Measurements from ENCODE around the gene MDFIC. TPM values are rescaled to one million over a fixed set of nuclear protein-coding genes. Genes with fewer than 3 reads are reported as not detected.
A peak's percentile ranks its signal among the peaks of the same experiment; 100 is the strongest.

Gene MDFIC
- total RNA-seq, 2 experiments from 2014 or later = 63.6 to 69.8 TPM

DNA sequence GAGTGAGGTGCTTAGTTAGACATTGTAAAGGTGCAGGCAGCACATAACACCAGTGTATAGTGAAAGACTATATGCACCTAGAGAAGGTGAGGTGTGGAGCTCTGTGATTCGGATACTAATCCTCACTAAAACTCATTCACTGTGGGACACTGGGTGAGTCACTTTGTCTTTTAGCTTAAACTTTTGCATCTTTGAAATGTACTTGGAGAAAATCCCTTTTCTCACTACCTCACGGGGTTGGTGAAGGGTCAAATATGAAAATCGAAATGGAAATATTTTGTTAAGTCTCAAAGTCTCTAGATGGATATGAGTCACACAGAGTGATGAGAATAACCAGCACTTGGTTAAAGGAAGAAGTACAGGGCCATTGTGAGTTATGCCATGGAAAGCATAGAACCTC lies 38.0 kb downstream of the MDFIC start:
- CTCF ChIA-PET = no interaction called here
- Mint-ChIP-seq H3K4me1 (ENCODE audit: low read depth) (peaks cover 28% of the 10 kb centered on the region), H3K27me3 (ENCODE audit: low read depth) (no peaks in the 10 kb centered on the region), H3K36me3 (ENCODE audit: low read depth) (peaks cover 46% of the 10 kb centered on the region), H3K4me3 (no peak overlapping the region), H3K9me3 (ENCODE audit: insufficient read depth) (no peaks in the 10 kb centered on the region), H3K27ac (no peak overlapping the region)
- no peak for DNase-seq
- POLR2A ChIA-PET = no interaction called here
- no peak for ATAC-seq

DNA sequence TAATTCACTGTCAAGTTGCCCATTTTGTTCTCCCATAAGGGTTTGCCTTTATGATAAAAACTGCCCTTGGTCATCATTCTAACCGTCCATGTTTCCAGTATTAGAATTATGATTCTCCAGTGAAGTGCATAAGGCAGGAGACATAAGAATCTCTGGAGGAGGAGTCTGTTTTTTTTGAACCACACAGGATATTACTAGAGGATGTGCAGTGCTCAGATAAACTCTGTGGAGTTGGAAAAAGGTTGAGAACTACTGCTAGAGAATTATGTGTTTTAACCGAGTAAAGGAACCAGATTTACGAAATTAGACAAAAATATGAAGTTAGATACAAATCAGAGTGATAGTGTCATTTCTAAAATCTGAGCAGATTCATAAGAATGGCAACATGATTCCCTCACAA lies 40.5 kb downstream of the MDFIC start:
- no peak for DNase-seq
- Mint-ChIP-seq H3K27ac (no peak overlapping the region), H3K27me3 (ENCODE audit: low read depth) (no peaks in the 10 kb centered on the region), H3K4me3 (no peak overlapping the region), H3K4me1 (ENCODE audit: low read depth) (peaks cover 33% of the 10 kb centered on the region), H3K36me3 (ENCODE audit: low read depth) (peaks cover 50% of the 10 kb centered on the region), H3K9me3 (ENCODE audit: insufficient read depth) (no peaks in the 10 kb centered on the region)
- CTCF ChIA-PET = no interaction called here
- ATAC-seq = no peak
- POLR2A ChIA-PET = no interaction called here

DNA sequence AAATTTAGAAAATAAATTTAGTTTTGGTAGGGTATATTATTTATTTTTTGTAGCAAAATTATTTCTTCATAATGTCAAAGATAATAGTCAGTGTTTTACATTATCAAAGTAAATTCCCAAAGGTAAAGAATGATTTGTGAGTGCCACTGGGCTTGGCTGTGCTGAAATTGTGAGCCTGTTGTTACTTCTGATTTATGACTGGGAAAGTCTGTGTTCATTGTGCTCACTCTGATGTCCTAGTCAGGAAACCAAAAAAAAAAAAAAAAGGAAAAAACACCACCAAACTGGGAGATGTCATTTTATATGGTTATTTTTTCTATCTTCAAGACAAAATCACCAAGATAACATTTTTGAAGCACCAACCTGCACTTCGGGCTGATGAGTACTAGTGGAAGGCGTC lies 44.3 kb downstream of the MDFIC start:
- peaks cover 54% of the 10 kb centered on the region for H3K36me3 Mint-ChIP-seq (ENCODE audit: low read depth)
- DNase-seq (no peak), ATAC-seq (no peak)
- H3K27ac Mint-ChIP-seq = no peak overlapping the region
- no peaks in the 10 kb centered on the region for H3K9me3 Mint-ChIP-seq (ENCODE audit: insufficient read depth)
- no peaks in the 10 kb centered on the region for H3K27me3 Mint-ChIP-seq (ENCODE audit: low read depth)
- peaks cover 40% of the 10 kb centered on the region for H3K4me1 Mint-ChIP-seq (ENCODE audit: low read depth)
- ChIA-PET POLR2A (interaction anchor here (0.6 kb wide), 1 partner anchor 29 kb away, joined by 4 read pairs; no protein-coding TSS in a partner anchor), CTCF (no interaction called here)
- H3K4me3 Mint-ChIP-seq = no peak overlapping the region

DNA sequence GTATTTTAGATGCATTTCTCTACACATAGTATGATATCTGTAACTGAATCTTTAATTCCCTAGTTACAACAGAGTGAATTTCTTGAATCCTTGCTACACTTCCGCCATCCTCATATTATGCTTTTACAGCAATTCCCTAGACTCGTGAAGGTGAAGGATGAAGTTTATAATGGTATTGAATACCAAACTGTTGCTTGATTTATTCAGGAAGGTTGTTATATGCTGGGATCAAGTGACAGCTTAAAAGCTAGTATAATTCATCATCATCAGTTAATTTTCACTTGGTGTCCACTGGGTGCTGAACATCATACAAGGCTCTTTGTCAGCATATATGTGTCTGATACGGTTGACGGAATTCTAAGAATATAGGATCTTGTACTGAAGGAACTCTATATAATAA lies 47.2 kb downstream of the MDFIC start:
- ChIA-PET POLR2A (no interaction called here), CTCF (no interaction called here)
- Mint-ChIP-seq H3K27me3 (ENCODE audit: low read depth) (no peaks in the 10 kb centered on the region), H3K4me3 (no peak overlapping the region), H3K27ac (no peak overlapping the region), H3K4me1 (ENCODE audit: low read depth) (peaks cover 31% of the 10 kb centered on the region), H3K9me3 (ENCODE audit: insufficient read depth) (no peaks in the 10 kb centered on the region), H3K36me3 (ENCODE audit: low read depth) (peaks cover 47% of the 10 kb centered on the region)
- ATAC-seq (no peak), DNase-seq (no peak)

DNA sequence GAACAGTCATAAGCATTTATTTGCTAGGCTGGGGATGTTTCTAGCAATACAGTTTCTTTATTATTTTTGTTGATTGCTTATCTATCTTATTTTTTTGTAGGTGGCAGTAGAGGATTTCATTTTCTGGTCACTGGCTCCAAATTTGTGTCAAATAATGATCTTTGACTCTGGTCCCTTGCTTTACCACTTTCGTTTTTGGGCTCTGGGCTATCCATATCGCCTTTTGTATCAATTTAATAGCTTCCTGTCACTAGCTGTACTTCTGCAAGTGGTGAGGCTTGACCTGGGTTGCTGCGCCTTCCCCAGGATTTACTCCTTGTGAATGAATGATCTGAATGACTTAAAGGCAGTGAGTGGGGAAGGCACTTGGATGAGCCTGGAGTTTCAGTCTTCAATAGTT lies 48.4 kb downstream of the MDFIC start:
- ATAC-seq (no peak), DNase-seq (no peak)
- ChIA-PET CTCF (no interaction called here), POLR2A (no interaction called here)
- Mint-ChIP-seq H3K9me3 (ENCODE audit: insufficient read depth) (no peaks in the 10 kb centered on the region), H3K27me3 (ENCODE audit: low read depth) (no peaks in the 10 kb centered on the region), H3K27ac (peak overlapping the region; percentile 60), H3K4me3 (peak overlapping the region; percentile 22), H3K4me1 (ENCODE audit: low read depth) (peaks cover 33% of the 10 kb centered on the region), H3K36me3 (ENCODE audit: low read depth) (peaks cover 41% of the 10 kb centered on the region)

DNA sequence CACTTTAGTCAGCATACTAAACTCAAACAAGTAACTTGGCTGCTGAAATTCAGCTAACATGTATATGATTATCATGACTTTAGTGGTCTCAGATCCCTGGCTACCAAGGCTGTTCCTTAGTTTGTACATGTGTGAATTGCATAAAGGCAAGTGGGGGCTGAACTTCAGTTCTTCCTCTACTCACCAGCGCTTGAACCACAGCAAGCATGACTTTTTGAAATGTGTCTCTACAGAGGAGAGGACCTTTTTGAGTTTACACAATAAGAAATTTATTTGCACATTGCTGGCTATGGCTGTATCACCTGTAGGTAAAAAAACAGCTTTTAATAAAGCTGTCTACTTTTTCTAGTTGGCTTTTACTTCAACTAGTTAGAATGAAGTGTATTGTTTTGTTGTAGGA lies 48.8 kb downstream of the MDFIC start:
- H3K27ac Mint-ChIP-seq = no peak overlapping the region
- DNase-seq = no peak
- peaks cover 38% of the 10 kb centered on the region for H3K36me3 Mint-ChIP-seq (ENCODE audit: low read depth)
- CTCF ChIA-PET = no interaction called here
- H3K4me3 Mint-ChIP-seq = peak overlapping the region; percentile 22
- peaks cover 33% of the 10 kb centered on the region for H3K4me1 Mint-ChIP-seq (ENCODE audit: low read depth)
- no peaks in the 10 kb centered on the region for H3K9me3 Mint-ChIP-seq (ENCODE audit: insufficient read depth)
- H3K27me3 Mint-ChIP-seq (ENCODE audit: low read depth) = no peaks in the 10 kb centered on the region
- POLR2A ChIA-PET = interaction anchor here (0.7 kb wide), 1 partner anchor 19 kb away, joined by 4 read pairs; no protein-coding TSS in a partner anchor
- ATAC-seq = no peak

DNA sequence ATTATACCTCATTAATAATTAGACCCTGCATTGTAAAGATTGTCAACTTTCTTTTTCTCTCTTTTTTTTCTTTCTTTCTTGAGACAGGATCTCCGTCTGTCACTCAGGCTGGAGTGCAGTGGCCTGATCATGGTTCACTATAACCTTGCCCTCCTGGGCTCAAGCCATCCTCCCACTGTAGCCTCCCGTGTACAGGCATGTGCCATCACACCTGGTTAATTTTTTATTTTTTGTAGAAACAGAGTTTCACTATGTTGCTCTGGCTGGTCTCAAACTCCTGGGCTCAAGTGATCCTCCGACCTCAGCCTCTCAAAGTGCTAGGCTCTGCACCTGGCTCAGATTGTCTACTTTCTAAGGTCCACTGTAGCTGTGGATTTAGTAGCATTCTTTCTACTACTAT lies 50.7 kb downstream of the MDFIC start:
- peaks cover 29% of the 10 kb centered on the region for H3K36me3 Mint-ChIP-seq (ENCODE audit: low read depth)
- CTCF ChIA-PET = no interaction called here

DNA sequence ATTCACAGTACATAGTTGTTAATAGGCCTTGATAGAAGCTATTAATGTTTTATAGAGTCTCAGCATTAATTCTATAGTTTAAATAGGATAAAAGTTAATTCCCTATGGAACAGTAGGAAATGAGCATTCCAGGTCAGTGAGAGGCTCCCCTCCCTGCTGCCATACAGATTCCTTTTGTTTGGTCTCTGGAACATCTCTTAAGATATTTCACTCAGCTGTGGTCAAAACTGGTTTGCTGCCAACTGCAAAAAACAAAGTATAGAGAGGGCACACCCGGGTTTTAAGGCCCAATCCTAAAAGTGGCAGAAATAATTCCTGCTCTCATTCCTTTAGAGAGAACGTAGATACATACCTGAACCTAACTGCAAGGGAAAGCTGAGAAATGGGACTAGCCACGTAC lies 51.3 kb downstream of the MDFIC start:
- no peak overlapping the region for H3K27ac Mint-ChIP-seq
- peaks cover 24% of the 10 kb centered on the region for H3K4me1 Mint-ChIP-seq (ENCODE audit: low read depth)
- no peaks in the 10 kb centered on the region for H3K27me3 Mint-ChIP-seq (ENCODE audit: low read depth)
- CTCF ChIA-PET = no interaction called here
- no peak for DNase-seq
- no peaks in the 10 kb centered on the region for H3K9me3 Mint-ChIP-seq (ENCODE audit: insufficient read depth)
- no peak overlapping the region for H3K4me3 Mint-ChIP-seq
- POLR2A ChIA-PET = no interaction called here
- H3K36me3 Mint-ChIP-seq (ENCODE audit: low read depth) = peaks cover 27% of the 10 kb centered on the region
- no peak for ATAC-seq

More for the DNA sequence above, 50.7 kb downstream of the MDFIC start:
- Mint-ChIP-seq H3K27me3 (ENCODE audit: low read depth) (no peaks in the 10 kb centered on the region), H3K4me1 (ENCODE audit: low read depth) (peaks cover 28% of the 10 kb centered on the region), H3K27ac (no peak overlapping the region), H3K4me3 (no peak overlapping the region), H3K9me3 (ENCODE audit: insufficient read depth) (no peaks in the 10 kb centered on the region)
- DNase-seq (no peak), ATAC-seq (no peak)
- POLR2A ChIA-PET = no interaction called here

DNA sequence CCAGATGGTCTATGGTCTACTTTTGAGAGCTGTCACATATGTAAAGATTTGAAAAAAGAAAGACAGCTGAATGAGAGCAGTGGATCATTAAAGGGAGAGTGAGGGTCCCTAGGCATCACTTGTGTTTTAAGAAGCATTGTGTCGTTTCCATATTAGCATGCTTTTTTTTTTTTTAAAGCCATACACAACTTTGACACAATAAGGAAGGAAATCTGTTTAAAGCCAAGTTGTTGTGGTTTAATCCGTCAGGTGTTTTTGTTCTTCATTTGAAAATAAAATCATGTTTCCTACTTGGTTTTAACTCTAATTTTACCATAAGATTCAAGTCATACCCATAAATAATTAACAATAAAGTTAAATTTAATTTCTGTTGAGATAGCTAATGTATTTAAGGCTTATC lies 53.5 kb downstream of the MDFIC start:
- Mint-ChIP-seq H3K27ac (no peak overlapping the region), H3K4me1 (ENCODE audit: low read depth) (peaks cover 28% of the 10 kb centered on the region), H3K4me3 (no peak overlapping the region), H3K9me3 (ENCODE audit: insufficient read depth) (no peaks in the 10 kb centered on the region), H3K27me3 (ENCODE audit: low read depth) (no peaks in the 10 kb centered on the region), H3K36me3 (ENCODE audit: low read depth) (peaks cover 28% of the 10 kb centered on the region)
- DNase-seq (no peak), ATAC-seq (no peak)
- POLR2A ChIA-PET = no interaction called here
- CTCF ChIA-PET = interaction anchor here (1.6 kb wide), 1 partner anchor 18 kb away, joined by 3 read pairs; no protein-coding TSS in a partner anchor

DNA sequence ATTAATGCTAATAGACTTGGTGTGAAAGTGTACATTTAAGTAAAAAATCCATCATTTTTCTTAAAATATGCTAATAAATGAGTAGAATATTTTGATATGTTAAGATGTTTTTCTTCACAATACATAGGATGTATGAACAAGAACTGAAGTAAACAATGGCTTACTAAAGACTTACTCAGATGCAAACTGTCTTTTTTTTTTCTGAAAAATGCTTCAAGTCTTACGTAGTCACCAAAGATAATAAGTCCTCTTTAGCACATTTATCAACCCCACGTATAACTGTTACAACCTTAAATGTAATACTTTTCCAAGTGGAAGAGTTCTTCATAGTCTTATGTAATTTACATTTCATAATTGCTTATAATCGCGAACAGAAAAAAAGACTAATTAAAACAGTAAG lies 54.8 kb downstream of the MDFIC start:
- Mint-ChIP-seq H3K27ac (no peak overlapping the region), H3K9me3 (ENCODE audit: insufficient read depth) (no peaks in the 10 kb centered on the region), H3K4me1 (ENCODE audit: low read depth) (peaks cover 29% of the 10 kb centered on the region), H3K36me3 (ENCODE audit: low read depth) (peaks cover 36% of the 10 kb centered on the region), H3K4me3 (no peak overlapping the region), H3K27me3 (ENCODE audit: low read depth) (no peaks in the 10 kb centered on the region)
- POLR2A ChIA-PET = interaction anchor here (0.7 kb wide), 1 partner anchor 159 kb away, joined by 3 read pairs; no protein-coding TSS in a partner anchor
- ATAC-seq (no peak), DNase-seq (no peak)
- CTCF ChIA-PET = no interaction called here

DNA sequence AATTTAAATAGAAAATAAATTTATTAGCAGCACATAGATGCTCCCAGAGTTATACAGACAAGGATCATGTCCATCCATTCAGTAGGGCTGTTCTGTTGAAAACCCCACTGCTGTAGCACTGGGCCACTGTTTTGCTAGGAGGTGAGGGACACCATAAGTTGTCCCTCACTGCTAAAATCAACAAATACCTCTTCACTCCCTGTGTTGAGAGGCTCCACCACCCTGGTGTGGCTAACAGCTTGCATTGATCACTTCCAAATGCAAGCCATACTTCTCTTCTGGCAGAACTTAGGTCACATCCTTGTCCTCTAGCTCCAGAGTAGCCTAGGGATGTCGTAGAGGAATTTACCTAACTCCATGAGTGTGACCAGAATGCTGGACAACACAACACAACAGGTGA lies 55.4 kb downstream of the MDFIC start:
- Mint-ChIP-seq H3K9me3 (ENCODE audit: insufficient read depth) (no peaks in the 10 kb centered on the region), H3K4me3 (no peak overlapping the region), H3K4me1 (ENCODE audit: low read depth) (peaks cover 31% of the 10 kb centered on the region), H3K27me3 (ENCODE audit: low read depth) (no peaks in the 10 kb centered on the region), H3K36me3 (ENCODE audit: low read depth) (peaks cover 39% of the 10 kb centered on the region), H3K27ac (no peak overlapping the region)
- POLR2A ChIA-PET = interaction anchor here (0.7 kb wide), 1 partner anchor 158 kb away, joined by 3 read pairs; no protein-coding TSS in a partner anchor
- ATAC-seq = peak; percentile 51
- no peak for DNase-seq
- CTCF ChIA-PET = no interaction called here

DNA sequence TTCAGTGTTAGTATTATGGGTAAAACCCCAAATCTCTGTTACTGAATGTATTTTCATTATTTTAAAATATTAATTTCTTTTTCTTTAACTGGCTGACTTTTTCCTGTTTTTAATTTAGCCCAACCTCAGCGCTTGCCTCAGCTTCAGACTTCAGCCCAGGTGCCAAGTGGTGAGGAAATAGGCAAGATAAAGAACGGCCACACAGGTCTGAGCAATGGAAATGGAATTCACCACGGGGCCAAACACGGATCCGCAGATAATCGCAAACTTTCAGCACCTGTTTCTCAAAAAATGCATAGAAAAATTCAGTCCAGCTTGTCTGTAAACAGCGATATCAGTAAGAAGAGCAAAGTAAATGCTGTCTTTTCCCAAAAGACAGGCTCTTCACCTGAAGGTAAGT lies 57.5 kb downstream of the MDFIC start:
- CTCF ChIA-PET = no interaction called here
- Mint-ChIP-seq H3K9me3 (ENCODE audit: insufficient read depth) (no peaks in the 10 kb centered on the region), H3K27ac (no peak overlapping the region), H3K36me3 (ENCODE audit: low read depth) (peaks cover 52% of the 10 kb centered on the region), H3K4me3 (no peak overlapping the region), H3K27me3 (ENCODE audit: low read depth) (no peaks in the 10 kb centered on the region), H3K4me1 (ENCODE audit: low read depth) (peaks cover 31% of the 10 kb centered on the region)
- POLR2A ChIA-PET = no interaction called here
- DNase-seq (no peak), ATAC-seq (no peak)

DNA sequence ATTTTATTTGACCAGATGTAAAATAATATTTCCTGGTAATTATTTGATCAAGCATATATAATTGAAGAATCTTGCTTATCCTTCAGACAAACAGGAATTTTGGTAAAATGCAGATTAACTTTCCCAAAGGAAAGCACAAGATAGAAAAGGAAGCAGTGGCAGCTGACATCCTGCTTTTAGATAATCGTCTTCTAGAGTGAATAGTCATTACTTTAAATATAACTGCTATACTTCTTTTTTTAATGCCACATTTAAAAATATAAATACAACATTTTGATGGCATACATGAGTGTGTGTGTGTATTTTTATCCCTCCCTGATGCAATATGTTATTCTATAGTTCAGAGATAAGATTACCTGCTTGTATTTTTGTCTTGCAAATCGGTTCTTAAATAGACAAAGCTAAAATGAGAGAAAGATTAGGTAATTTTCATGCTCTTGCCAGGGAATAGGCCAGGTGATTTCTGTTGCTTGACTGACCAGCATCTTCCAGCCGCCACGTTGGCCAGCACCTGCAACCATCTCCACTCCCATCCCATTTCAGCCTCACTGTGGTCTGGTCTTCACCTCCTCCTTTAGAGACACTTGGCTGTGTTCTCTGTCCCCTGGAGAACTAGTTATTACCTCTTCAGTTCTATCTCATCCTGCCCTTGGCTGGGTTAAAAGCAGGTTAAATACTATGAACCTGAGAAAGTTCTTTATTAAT lies 58.1 kb downstream of the MDFIC start:
- peaks cover 55% of the 10 kb centered on the region for H3K36me3 Mint-ChIP-seq (ENCODE audit: low read depth)
- H3K4me3 Mint-ChIP-seq = no peak overlapping the region
- ChIA-PET POLR2A (no interaction called here), CTCF (no interaction called here)
- no peaks in the 10 kb centered on the region for H3K9me3 Mint-ChIP-seq (ENCODE audit: insufficient read depth)
- H3K27me3 Mint-ChIP-seq (ENCODE audit: low read depth) = no peaks in the 10 kb centered on the region
- H3K4me1 Mint-ChIP-seq (ENCODE audit: low read depth) = peaks cover 29% of the 10 kb centered on the region
- no peak overlapping the region for H3K27ac Mint-ChIP-seq
- DNase-seq = no peak
- no peak for ATAC-seq

Measured in activated CD8-positive, alpha-beta T cell treated with anti-CD3 and anti-CD28 coated beads, Interleukin-2, amount 10 ng/mL, durations not matched to agents 7 days and 5 days (primary cell).